Trophoblast cell (in vitro differentiated cells and primary cell): ENCODE results near the gene FOXQ1.
"Not testable (repeated sequence)": the region's sequence is repeated elsewhere in the genome, so short reads cannot be mapped to it uniquely, and the experiment has no call there.

Experiments
- DNase-seq, 2 donors: peaks; one replicate each; pipeline ENCODE4 v3.0.0-alpha.2; 2016
- H2AFZ ChIP-seq: 2 replicates; pipeline ENCODE4 v1.6.1; 2013; ENCODE audit warnings: low read length, moderate library complexity, mild to moderate bottlenecking; ENCODE audit not compliant: insufficient read depth, poor library complexity
- H2AK5ac ChIP-seq: 2 replicates; pipeline ENCODE4 v1.6.1; 2013; ENCODE audit warnings: mild to moderate bottlenecking, low read length
- H2BK120ac ChIP-seq: 2 replicates; pipeline ENCODE4 v1.6.1; 2013; ENCODE audit warnings: low read length, mild to moderate bottlenecking, moderate library complexity; ENCODE audit not compliant: insufficient read depth, poor library complexity
- H2BK12ac ChIP-seq: 2 replicates; pipeline ENCODE4 v1.6.1; 2013; ENCODE audit warnings: mild to moderate bottlenecking, low read length, moderate library complexity
- H2BK5ac ChIP-seq: 2 replicates; pipeline ENCODE4 v1.6.1; 2013; ENCODE audit warnings: low read length, low read depth, moderate library complexity, mild to moderate bottlenecking; ENCODE audit not compliant: poor library complexity
- H3K14ac ChIP-seq: 2 replicates; pipeline ENCODE4 v1.6.1; 2013; ENCODE audit warnings: mild to moderate bottlenecking, low read length
- H3K18ac ChIP-seq: 2 replicates; pipeline ENCODE4 v1.6.1; 2013; ENCODE audit warnings: mild to moderate bottlenecking, low read length
- H3K23ac ChIP-seq: 2 replicates; pipeline ENCODE4 v1.6.1; 2013; ENCODE audit warnings: low read length
- H3K27ac ChIP-seq: 2 replicates; pipeline ENCODE4 v1.5.1; 2013; ENCODE audit warnings: low read depth, mild to moderate bottlenecking, inconsistent platforms, low read length, moderate library complexity
- H3K27me3 ChIP-seq: 2 replicates; pipeline ENCODE4 v1.6.1; 2013; ENCODE audit warnings: inconsistent platforms, mild to moderate bottlenecking, low read length, moderate library complexity; ENCODE audit not compliant: insufficient read depth
- H3K36me3 ChIP-seq, 2 experiments: 1 replicate in 1 of 2; 2 replicates in 1 of 2; pipeline ENCODE4 v1.6.1; 2013; ENCODE audit warnings: low read length in 2 of 2, mild to moderate bottlenecking in 2 of 2, moderate library complexity in 1 of 2; ENCODE audit not compliant: insufficient read depth in 2 of 2, control insufficient read depth in 1 of 2
- H3K4ac ChIP-seq: 2 replicates; pipeline ENCODE4 v1.6.1; 2013; ENCODE audit warnings: low read depth, mild to moderate bottlenecking, low read length, moderate library complexity
- H3K4me1 ChIP-seq, 2 experiments: 1 replicate in 1 of 2; 2 replicates in 1 of 2; pipeline ENCODE4 v1.6.1; 2013; ENCODE audit warnings: low read length in 2 of 2, mild to moderate bottlenecking in 2 of 2, moderate library complexity in 1 of 2; ENCODE audit not compliant: insufficient read depth in 2 of 2, control insufficient read depth in 1 of 2
- H3K4me2 ChIP-seq: 2 replicates; pipeline ENCODE4 v1.6.1; 2013; ENCODE audit warnings: inconsistent platforms, mild to moderate bottlenecking, low read length, moderate library complexity
- H3K4me3 ChIP-seq: 2 replicates; pipeline ENCODE4 v1.5.1; 2013; ENCODE audit warnings: mild to moderate bottlenecking, low read depth, low read length, inconsistent platforms
- H3K79me1 ChIP-seq: one replicate; pipeline ENCODE4 v1.6.1; 2013; ENCODE audit warnings: low read length
- H3K79me2 ChIP-seq: 2 replicates; pipeline ENCODE4 v1.6.1; 2013; ENCODE audit warnings: low read length, mild to moderate bottlenecking; ENCODE audit not compliant: control insufficient read depth, insufficient read depth, poor library complexity
- H3K9ac ChIP-seq: 2 replicates; pipeline ENCODE4 v1.6.1; 2013; ENCODE audit warnings: mild to moderate bottlenecking, low read length
- H3K9me3 ChIP-seq: 2 replicates; pipeline ENCODE4 v1.6.1; 2013; ENCODE audit warnings: low read depth, mild to moderate bottlenecking, control low read depth, inconsistent platforms, low read length; ENCODE audit not compliant: insufficient read depth
- H4K12ac ChIP-seq: 2 replicates; pipeline ENCODE4 v1.6.1; 2013; ENCODE audit warnings: low read depth, mild to moderate bottlenecking, low read length, moderate library complexity
- H4K8ac ChIP-seq: 2 replicates; pipeline ENCODE4 v1.6.1; 2013; ENCODE audit warnings: low read depth, mild to moderate bottlenecking, low read length, moderate library complexity
- H4K91ac ChIP-seq: one replicate; pipeline ENCODE4 v1.6.1; 2013; ENCODE audit warnings: low read depth, mild to moderate bottlenecking, low read length, moderate library complexity
- WGBS: extraction: QIAGEN DNeasy Blood & Tissue Kit; methylation state at CpG from one replicate; pipeline ENCODE4 v1.1.7; 2013; ENCODE audit warnings: missing lambda C conversion rate; ENCODE audit not compliant: insufficient read length, insufficient coverage; ENCODE audit errors: extremely low coverage; 5-methylcytosine and 5-hydroxymethylcytosine counted together

FOXQ1 gene

DNA sequence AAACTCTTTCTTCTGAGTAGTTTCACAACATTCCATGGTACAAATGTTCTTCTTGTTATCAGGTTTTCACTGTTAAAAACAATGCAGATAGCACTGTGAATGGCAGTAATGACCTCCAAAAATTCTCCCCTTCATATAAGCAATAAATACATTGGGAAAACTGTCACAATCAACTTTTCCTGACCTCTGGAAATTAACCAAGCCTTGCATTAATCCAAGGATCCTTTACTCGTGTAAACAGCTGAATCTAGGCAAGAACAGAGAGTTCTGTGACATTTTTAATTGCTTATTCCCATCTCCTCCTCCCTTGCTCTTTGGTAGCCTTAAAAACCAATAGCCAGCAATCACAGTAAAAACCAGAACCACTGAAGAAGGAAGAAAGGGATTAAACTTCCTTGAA lies 37.8 kb downstream of the FOXQ1 start:
- Histone ChIP-seq H2BK12ac (no peak overlapping the region), H3K4me3 (no peak overlapping the region), H2AFZ (no peak overlapping the region), H4K12ac (no peak overlapping the region), H3K4me1 (no peaks in the 10 kb centered on the region), H3K18ac (no peak overlapping the region), H2BK5ac (no peak overlapping the region), H3K4ac (no peak overlapping the region), H3K27me3 (no peaks in the 10 kb centered on the region), H2BK120ac (no peak overlapping the region), H3K9me3 (peaks cover 2% of the 10 kb centered on the region), H3K36me3 (no peaks in the 10 kb centered on the region), H3K79me1 (no peaks in the 10 kb centered on the region), H3K9ac (no peak overlapping the region), H3K23ac (no peak overlapping the region), H3K4me2 (no peak overlapping the region), H3K14ac (no peak overlapping the region), H4K91ac (no peak overlapping the region), H3K27ac (no peak overlapping the region), H3K79me2 (no peaks in the 10 kb centered on the region), H2AK5ac (no peak overlapping the region), H4K8ac (no peak overlapping the region)
- no CpG with 5 or more reads among the region's 1 CpG for WGBS
- DNase-seq: no peak

DNA sequence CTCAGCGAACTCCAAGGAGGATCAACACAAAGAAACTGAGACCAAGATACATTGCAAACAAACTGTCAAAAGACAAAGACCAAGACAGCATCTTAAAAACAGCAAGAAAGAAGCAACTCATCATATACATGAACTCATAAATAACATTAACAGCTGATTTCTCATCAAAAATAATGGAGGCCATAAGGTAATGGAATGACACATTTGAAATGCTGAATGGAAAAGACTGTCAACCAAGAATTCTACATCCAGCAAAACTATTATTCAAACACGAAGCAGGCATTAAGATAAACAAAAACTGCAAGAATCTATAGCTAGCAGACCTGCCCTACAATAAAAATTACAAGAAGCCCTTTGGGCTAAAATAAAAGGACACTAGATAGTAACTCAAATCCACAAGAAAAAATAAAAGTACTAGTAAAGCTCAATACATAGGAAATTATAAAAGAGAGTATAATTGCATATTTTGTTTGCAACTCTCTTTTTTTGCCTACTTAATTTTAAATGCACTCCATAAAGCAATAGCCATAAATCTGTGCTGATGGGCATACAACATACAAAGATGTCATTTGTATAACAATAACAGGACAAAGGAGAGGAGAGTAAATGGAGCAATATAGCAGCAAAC lies 39.6 kb downstream of the FOXQ1 start:
- Histone ChIP-seq H3K9ac (no peak overlapping the region), H3K79me1 (no peaks in the 10 kb centered on the region), H3K4me2 (no peak overlapping the region), H2BK5ac (no peak overlapping the region), H3K9me3 (peaks cover 2% of the 10 kb centered on the region), H3K4ac (no peak overlapping the region), H3K23ac (no peak overlapping the region), H4K12ac (no peak overlapping the region), H2AK5ac (no peak overlapping the region), H3K4me3 (no peak overlapping the region), H3K79me2 (no peaks in the 10 kb centered on the region), H3K18ac (no peak overlapping the region), H3K36me3 (no peaks in the 10 kb centered on the region), H3K27ac (no peak overlapping the region), H3K14ac (no peak overlapping the region), H4K91ac (no peak overlapping the region), H2AFZ (no peak overlapping the region), H3K4me1 (no peaks in the 10 kb centered on the region), H3K27me3 (no peaks in the 10 kb centered on the region), H2BK120ac (no peak overlapping the region), H4K8ac (no peak overlapping the region), H2BK12ac (no peak overlapping the region)
- WGBS: no CpG with 5 or more reads among the region's 2 CpGs
- DNase-seq: no peak

DNA sequence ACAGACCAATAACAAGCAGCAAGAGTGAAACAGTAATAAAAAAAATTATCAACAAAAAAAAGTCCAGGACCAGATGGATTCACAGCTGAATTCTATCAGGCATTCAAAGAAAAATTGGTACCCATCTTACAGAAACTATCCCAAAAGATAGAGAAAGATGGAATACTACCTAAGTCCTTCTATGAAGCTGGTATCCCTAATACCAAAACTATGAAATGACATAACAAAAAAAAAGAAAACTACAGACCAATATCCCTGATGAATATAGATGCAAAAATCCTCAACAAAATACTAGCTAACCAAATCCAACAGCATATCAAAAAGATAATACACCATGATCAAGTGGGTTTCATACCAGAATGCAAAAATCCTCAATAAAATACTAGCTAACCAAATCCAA lies 43.2 kb downstream of the FOXQ1 start:
- H3K4me3 ChIP-seq, H3K4ac ChIP-seq, H3K9me3 ChIP-seq, H2AK5ac ChIP-seq, H3K23ac ChIP-seq, H2BK12ac ChIP-seq, H3K27me3 ChIP-seq, H3K4me1 ChIP-seq, H4K91ac ChIP-seq, H3K18ac ChIP-seq, H4K8ac ChIP-seq, H4K12ac ChIP-seq, H2AFZ ChIP-seq, H3K36me3 ChIP-seq, H3K4me2 ChIP-seq, H3K14ac ChIP-seq, H2BK5ac ChIP-seq, H3K79me2 ChIP-seq, H3K79me1 ChIP-seq, DNase-seq, H2BK120ac ChIP-seq, H3K9ac ChIP-seq, H3K27ac ChIP-seq: not testable (repeated sequence)

DNA sequence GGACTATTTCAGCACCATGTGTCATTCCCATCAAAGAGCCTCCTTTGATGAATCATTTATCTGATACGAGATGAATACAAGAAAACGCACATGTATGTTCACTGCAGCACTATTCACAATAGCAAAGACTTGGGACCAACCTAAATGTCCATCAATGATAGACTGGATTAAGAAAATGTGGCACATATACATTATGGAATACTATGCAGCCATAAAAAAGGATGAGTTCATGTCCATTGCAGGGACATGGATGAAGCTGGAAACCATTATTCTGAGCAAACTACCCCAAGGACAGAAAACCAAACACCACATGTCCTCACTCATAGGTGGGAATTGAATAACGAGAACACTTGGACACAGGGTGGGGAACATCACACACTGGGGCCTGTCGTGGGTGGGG lies 49.8 kb downstream of the FOXQ1 start:
- DNase-seq, H2BK120ac ChIP-seq, H3K79me1 ChIP-seq, H3K4me1 ChIP-seq, H3K27ac ChIP-seq, H4K91ac ChIP-seq, H3K36me3 ChIP-seq, H4K12ac ChIP-seq, H3K4me2 ChIP-seq, H3K9ac ChIP-seq, H3K4ac ChIP-seq, H2BK5ac ChIP-seq, H3K9me3 ChIP-seq, H4K8ac ChIP-seq, H3K23ac ChIP-seq, H3K4me3 ChIP-seq, H2AK5ac ChIP-seq, H3K14ac ChIP-seq, H3K27me3 ChIP-seq, H3K18ac ChIP-seq, H2BK12ac ChIP-seq, H2AFZ ChIP-seq, H3K79me2 ChIP-seq: not testable (repeated sequence)
- no CpG with 5 or more reads among the region's 4 CpGs for WGBS
